ENCODE data around the gene MSN.
"Not testable (repeated sequence)": the region's sequence is repeated elsewhere in the genome, so short reads cannot be mapped to it uniquely, and the experiment has no call there.

The MSN gene

GRCh38 chrX:65667503-65668376, at the start of gene MSN:
TSS of gene MSN (plus strand) at chrX:65667654. CDS start at chrX:65667842, 188 bp downstream.
- DNase-seq = peak; percentile 81

GRCh38 chrX:65620096-65620705, 47.3 kb upstream of the MSN start:
- DNase-seq = not testable (repeated sequence)

GRCh38 chrX:65630771-65631170, 36.7 kb upstream of the MSN start:
- DNase-seq = no peak

- no peak for DNase-seq
These were observed 33.6 kb upstream of the MSN start for GRCh38 chrX:65633826-65634225.

- DNase-seq = no peak
These were observed 32.7 kb upstream of the MSN start for GRCh38 chrX:65634732-65635131.

GRCh38 chrX:65635378-65635777, 32.1 kb upstream of the MSN start:
- no peak for DNase-seq

- no peak for DNase-seq
These were observed 31.6 kb upstream of the MSN start for GRCh38 chrX:65635822-65636221.

GRCh38 chrX:65636261-65636660, 31.2 kb upstream of the MSN start:
- not testable (repeated sequence) for DNase-seq

GRCh38 chrX:65637335-65637734, 30.1 kb upstream of the MSN start:
- DNase-seq = no peak

GRCh38 chrX:65642914-65643491, 24.5 kb upstream of the MSN start:
- DNase-seq = no peak

GRCh38 chrX:65643531-65644052, 23.9 kb upstream of the MSN start:
- DNase-seq = no peak

GRCh38 chrX:65644621-65645289, 22.7 kb upstream of the MSN start:
- DNase-seq = no peak

GRCh38 chrX:65647801-65648200, 19.7 kb upstream of the MSN start:
- DNase-seq = no peak

- no peak for DNase-seq
These were observed 15.4 kb upstream of the MSN start for GRCh38 chrX:65652098-65652497.

GRCh38 chrX:65657009-65657441, 10.4 kb upstream of the MSN start:
- DNase-seq = not testable (repeated sequence)

- DNase-seq = no peak
These were observed 9.8 kb upstream of the MSN start for GRCh38 chrX:65657659-65658058.

- no peak for DNase-seq
These were observed 9.2 kb upstream of the MSN start for GRCh38 chrX:65658229-65658628.

- no peak for DNase-seq
These were observed 324 bp upstream of the MSN start for GRCh38 chrX:65667157-65667502.

- DNase-seq = peak; percentile 72
These were observed 1.2 kb downstream of the MSN start for GRCh38 chrX:65668377-65669310.

- no peak for DNase-seq
These were observed 3.8 kb downstream of the MSN start for GRCh38 chrX:65671286-65671685.

- DNase-seq = no peak
These were observed 4.5 kb downstream of the MSN start for GRCh38 chrX:65671966-65672365.

- no peak for DNase-seq
These were observed 6.4 kb downstream of the MSN start for GRCh38 chrX:65673857-65674203.

All from activated CD4-positive, alpha-beta T cell treated with anti-CD3 and anti-CD28 coated beads, Interleukin-2, amount 50 U/mL, for 16 hours (primary cell).